GM19452 (cell line): ENCODE measurements around the gene REST.
"Not testable (repeated sequence)": the region's sequence is repeated elsewhere in the genome, so short reads cannot be mapped to it uniquely, and the experiment has no call there.

Source experiments
- ATAC-seq: cut with Tn5 transposase; IDR thresholded peaks from one replicate; pipeline ENCODE4 v1.9.1; 2021; ENCODE audit not compliant: unreplicated experiment

The REST gene

DNA sequence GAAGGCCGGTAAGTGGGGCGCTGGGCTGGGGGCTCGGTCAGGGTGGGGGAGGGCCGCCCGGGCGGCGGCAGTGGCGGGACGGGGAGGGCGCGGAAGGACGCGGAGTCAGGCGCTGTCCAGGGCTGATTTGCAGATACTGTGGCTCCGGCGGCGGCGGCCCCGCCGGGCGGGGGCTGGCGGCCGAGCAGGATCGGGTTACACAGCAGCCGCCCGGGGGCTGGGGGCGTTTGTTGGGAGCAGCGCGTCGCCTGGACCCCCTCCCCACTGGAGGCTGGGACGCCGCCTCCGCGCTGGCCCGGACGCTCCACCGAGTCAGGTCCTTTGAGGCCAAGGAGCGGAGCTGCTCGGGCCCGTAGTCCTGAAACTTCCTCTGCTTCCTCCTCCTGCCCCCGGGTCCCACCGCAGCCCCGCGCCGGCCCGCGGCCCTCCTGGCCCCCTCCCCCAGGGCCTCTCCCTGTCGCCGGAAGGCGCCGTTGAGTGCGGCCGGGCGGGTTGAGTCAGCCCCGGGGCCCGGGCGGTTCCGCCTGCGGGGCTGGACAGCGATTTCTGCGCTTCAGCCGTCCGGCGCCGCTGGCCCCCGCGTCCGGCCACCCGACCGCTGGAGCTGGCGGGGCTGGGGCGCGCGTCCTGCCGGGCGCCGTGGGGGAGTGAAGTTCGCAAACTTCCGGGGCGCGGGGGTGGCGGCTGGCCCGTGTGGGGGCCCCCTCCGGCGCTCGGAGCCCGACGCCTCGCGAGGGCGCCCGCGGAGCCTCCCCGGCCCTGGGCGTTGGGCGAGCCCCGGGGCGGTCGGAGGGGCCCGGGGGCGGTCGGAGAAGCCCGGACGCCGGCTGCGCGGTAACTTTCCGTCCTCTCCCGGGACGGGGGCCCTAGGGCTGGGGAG is 746 bp downstream of the REST start:
- ATAC-seq, result peak; percentile 58

DNA sequence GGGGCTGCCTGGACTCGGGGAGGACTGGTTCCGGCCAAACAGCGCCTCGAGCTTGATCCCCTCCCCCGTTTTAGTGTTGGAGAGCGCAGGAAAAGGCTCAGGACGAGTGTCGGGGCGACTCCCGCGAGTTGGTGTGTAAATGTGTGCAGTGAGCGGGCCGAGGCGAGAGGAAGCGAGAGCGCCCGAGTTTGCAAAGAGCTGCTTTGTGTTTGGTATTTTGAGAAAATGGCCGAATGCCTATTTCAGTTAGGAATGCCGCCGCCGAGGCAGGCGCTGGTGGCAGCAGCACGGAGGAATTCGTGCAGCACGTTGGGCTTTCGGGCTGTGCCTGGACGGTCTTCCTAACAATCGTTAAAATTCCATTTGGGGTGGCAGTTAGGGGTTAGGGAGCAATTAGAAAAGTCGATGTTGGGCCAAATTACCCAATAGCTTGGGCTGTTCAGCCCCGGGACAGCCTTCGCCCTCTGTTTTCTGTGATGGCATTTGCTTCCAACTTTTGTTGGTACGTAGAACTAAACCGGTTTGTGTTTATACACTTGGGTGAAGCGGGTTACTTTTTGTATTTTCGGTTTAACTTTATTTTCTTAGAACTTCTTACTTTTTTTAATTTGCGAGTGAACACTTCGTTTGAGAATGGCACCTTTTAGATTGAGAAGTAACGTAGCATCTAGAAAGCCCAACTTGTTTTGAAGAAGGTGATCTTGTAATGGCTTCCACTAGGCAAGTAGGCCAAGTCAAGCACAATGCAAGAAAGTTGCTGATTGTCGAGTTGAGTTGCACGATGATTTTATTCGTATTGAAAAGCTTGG is 1.6 kb downstream of the REST start:
- peak; percentile 32 for ATAC-seq

DNA sequence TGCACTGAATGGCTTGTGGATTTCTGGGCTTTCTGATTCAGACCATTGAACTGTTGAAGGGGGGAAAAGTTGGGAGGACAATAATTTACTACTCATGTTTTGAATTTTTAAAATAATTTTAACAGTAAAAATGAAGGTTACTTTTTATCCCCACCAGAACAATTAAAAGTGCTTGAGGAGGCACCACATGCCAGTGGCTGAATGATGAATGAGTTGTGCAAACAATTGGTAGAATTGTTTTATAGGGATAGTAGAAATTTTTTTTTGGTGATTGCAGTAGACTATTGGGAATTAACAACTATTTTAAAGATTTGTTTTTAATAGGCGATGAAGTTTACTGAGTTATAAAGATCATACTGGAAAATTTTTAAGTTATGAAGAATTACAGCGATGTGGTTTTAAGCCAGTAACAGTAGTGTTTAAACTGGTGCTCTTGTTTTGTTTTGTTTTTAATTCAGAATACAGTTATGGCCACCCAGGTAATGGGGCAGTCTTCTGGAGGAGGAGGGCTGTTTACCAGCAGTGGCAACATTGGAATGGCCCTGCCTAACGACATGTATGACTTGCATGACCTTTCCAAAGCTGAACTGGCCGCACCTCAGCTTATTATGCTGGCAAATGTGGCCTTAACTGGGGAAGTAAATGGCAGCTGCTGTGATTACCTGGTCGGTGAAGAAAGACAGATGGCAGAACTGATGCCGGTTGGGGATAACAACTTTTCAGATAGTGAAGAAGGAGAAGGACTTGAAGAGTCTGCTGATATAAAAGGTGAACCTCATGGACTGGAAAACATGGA is 2.7 kb downstream of the REST start:
- no peak for ATAC-seq

DNA sequence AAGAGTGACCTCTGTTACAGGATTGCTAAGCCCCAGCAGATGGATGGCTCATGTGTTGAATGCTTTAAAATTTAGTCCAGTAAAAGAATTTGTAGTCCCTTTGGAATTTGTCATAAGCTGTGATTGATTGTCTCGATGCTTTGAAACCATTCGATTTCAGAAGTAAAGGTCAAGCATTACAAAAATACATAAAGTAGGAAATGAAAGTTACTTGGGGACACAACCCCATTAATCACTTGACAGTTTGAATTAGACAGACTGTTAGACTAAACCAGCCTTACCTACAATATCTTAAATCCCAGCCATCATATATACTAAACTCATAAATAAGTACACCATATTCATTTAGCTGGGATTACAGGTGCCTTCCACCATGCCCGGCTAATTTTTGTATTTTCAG is 6.6 kb downstream of the REST start:
- no peak for ATAC-seq

DNA sequence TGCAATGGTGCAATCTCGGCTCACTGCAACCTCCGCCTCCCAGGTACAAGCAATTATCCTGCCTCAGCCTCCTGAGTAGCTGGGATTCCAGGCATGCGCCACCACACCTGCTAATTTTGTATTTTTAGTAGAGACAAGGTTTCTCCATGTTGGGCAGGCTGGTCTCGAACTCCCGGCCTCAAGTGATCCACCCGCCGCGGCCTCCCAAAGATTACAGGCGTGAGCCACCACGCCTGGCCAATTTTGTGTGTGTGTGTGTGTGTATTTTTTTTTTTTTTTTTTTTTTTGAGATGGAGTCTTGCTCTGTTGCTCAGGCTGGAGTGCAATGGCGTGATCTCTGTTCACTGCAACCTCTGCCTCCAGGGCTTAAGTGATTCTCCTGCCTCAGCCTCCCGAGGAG is 7.3 kb downstream of the REST start:
- not testable (repeated sequence) for ATAC-seq

DNA sequence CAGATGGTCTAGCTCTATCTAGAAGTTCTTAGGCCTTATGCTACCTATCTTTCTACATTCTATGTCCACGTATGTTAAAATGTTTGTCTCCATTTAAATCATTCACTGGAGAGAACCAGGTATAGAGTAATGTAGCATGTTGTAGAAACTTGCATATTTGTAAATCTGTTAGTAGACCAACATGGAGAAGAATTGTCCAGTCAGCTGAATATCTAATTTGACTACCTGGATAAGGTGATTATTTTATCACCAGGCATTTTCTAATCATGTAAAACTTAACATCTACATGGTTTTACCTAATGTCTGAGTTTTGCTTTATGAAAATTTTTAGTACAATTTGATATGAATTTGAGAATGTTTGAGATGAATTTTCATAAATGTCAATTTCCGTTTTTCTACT is 19.5 kb downstream of the REST start:
- ATAC-seq, result no peak

DNA sequence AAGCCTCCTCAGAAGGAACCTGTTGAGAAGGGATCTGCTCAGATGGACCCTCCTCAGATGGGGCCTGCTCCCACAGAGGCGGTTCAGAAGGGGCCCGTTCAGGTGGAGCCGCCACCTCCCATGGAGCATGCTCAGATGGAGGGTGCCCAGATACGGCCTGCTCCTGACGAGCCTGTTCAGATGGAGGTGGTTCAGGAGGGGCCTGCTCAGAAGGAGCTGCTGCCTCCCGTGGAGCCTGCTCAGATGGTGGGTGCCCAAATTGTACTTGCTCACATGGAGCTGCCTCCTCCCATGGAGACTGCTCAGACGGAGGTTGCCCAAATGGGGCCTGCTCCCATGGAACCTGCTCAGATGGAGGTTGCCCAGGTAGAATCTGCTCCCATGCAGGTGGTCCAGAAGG is 22.9 kb downstream of the REST start:
- no peak for ATAC-seq

DNA sequence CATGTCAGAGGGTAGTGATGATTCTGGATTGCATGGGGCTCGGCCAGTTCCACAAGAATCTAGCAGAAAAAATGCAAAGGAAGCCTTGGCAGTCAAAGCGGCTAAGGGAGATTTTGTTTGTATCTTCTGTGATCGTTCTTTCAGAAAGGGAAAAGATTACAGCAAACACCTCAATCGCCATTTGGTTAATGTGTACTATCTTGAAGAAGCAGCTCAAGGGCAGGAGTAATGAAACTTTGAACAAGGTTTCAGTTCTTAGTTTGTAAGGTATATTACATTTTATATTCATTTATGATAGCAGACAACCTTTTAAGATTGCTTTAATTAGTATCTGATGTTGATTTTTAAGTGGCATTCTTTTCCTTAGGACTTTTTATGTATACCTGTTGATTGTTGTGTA is 24.2 kb downstream of the REST start:
- no peak for ATAC-seq

DNA sequence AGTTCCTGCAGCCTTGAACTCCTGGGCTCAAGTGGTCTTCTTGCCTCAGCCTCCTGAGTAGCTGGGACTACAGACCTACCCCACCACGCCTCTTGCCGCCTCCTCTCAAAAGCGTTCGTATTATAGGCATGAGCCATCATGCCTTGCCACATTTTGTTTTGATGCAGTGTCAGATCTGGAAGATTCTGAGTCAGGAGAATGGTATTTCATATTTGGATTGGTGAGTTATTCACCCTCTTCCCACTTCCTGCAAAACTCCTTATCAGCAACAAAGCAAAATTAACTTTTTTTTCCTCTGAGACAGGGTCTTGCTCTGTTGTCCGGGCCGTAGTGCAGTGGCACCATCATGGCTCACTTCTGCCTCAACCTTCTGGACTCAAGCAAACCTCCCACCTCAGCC is 29.6 kb downstream of the REST start:
- ATAC-seq, result no peak

DNA sequence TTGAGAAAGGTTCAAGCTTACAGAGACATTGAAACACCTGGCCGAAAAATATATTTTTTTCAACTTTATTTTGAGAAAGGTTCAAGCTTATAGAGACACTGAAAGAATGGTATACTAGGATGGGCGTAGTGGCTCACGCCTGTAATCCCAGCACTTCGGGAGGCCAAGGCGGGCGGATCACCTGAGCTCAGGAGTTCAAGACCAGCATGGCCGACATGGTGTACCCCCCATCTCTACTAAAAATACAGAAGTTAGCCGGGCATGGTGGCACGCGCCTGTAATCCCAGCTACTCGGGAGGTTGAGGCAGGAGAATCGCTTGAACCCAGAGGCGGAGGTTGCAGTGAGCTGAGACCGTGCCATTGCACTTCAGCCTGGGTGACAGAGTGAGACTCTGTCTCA is 32.1 kb downstream of the REST start:
- not testable (repeated sequence) for ATAC-seq

DNA sequence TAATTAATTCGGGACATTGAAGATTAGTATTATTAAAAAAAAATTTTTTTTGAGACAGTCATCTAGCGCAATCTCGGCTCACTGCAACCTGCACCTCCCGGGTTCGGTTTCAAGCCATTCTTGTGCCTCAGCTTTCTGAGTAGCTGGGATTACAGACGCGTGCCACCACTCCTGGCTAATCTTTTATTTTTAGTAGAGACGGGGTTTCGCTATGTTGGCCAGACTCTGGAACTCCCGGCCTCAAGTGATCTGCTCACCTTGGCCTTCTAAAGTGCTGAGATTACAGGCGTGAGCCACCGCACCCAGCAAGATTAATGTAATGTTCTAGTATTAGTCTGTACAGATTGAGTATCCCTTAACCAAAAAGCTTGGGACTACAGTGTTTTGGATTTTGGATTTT is 32.7 kb downstream of the REST start:
- ATAC-seq, result no peak

DNA sequence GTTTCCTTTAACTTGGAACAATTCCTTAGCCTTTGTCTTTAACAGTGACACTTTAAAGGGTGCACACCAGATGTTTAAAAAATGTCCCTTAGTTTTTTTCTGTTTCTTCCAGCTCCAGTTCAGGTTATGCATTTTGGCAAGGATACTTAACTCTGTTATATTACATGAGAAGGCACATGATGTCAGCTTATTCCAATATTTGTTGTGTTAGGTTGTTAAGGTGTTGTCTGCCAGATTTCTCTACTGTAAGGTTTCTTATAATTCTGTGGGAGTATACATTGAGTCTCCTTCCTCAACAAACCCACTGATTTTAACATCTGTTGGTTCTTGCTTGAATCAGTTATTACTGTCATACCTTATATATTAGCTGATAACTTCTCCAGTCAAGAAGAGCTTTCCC is 33.3 kb downstream of the REST start:
- no peak for ATAC-seq

DNA sequence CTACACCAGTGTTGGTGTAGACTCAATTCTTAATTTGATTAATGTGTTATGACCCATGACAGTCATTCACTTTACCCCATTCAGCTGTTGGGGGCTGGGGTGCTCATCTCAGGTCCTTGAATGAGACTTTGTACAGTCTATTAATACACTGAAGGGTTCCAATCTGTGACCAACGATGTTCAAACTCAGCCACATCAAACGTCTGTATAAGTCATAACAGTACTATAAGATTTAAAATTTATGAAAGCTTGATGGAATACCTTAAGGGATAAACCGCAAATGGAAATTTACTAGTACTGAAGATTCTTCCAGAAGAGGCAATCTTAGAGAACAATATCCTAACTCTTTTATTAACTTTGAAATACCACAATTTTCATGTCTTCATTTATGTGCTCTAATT is 33.7 kb downstream of the REST start:
- no peak for ATAC-seq

DNA sequence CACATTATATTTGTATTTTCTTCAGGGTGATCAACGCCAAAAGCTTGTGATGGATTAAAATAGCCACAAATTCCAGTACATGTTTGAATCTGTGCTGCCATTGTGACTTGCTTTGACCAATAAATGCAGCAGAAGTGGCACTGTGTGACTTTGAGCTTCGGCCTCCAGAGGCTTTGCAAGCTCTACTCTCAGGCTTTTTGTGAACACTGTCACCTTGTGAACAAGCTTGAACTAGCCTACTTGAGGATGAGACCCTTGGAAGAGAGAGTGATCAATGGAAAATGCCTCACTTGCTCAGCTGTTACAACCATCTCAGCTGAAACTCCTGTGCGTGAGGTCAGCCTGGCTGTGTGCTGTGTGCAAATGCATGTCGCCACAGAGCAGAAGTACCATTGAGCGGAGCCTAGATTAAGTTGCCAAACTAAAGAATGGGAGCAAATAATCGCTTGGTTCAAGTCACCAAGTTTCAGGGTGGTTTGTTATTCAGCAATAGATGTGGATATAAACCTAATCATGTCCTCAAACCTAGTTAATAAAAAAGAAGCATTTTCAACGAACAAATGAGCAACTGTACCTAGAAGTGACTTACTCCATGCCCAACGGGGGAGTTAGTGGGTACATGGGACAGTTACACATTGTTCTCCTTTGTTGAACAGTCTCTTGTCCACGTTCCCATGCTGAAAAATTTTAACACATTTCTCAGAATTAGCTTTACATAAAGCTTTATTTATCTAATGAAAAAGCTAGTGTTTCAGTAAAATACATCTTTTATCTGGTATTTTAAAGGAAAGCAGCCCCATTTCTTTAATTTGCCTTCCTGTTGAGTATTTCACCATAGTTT is 46.2 kb downstream of the REST start:
- no peak for ATAC-seq

DNA sequence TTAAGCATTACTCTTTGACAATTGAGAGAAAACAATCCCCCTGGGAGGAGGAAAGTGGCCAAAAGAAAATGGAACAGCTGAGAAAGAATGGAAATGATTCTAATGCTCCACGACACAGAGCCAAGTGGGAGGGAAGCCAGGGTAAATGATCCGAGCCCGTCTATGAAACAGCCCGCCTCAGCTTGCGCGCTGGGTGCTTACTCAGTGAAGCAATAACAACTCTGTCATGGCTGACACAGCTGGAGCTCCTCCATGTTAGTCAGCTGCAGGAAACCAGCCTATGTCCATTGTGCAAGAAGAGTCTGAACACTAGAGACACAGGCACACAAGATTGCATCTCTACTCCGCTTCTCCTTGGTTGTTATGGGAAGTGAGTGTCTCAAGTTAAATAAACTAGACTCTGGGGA is 50.4 kb downstream of the REST start:
- no peak for ATAC-seq

DNA sequence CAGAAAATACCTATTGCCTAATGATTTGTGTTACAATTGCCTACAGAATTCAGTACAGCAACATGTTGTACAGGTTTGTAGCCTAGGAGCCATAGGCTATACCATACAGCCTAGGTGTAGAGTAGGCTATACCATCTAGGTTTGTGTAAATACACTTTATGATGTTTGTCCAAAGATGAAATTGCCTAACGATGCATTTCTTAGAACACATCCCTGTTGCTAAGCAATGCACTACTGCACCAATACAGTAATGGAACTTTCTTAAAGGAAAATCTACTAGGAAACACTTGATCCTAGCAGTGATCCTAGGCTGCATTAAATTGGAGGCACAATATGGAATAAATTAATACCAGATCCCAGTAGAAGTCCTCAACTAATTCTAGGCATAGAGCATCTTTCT is 51.4 kb downstream of the REST start:
- ATAC-seq, result no peak

DNA sequence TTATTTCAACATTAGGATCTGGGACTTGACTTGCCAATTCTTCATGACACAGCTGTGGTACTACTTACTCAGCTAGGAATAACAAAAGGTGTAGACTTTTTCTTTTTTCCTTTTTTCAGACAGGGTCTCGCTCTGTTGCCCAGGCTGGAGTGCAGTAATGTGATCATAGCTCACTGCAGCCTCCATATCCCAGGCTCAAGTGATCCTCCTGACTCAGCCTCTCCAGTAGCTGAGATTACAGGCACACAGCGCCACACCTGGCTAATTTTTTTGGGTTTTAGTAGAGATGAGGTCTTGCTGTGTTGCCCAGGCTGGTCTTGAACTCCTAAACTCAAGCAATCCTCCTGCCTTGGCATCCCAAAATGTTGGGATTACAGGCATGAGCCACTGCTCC is 53.4 kb downstream of the REST start:
- no peak for ATAC-seq

DNA sequence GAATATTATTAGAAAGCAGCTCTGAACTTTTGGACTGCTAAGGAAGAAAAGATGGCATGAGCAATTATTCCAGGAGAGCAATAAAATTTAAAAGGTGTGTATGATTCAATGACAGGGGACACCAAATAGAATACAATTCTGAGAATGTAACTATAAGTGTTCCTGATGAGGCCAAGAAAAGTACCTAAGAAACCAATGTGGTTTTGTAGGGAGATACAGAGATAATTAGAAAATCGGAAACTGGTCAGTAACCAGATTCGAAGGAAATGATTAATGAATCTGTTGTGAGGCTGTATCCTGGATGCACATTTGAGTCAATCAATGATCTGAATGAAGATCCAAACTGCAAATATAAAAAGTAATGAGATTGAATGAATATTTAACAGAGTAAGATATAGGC is 63.7 kb downstream of the REST start:
- ATAC-seq, result no peak

DNA sequence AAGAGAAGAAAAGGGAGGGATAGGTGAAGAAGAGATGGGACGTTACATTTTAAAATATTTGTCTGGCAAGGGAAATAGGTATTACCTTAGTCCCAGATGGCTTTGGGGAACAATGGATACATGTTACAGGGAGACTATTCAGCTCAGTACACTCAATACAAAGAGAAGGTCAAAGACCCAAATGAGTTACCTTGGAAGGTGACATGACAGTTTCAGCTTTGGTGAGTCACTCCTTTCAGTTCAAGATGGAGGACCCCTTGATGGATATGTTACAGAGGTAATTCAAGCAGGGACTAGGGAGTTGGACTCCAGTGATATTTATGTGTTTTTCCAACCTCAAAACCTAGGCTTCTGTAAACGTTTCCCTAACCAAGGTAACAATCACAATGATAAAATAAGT is 64.7 kb downstream of the REST start:
- ATAC-seq, result no peak

DNA sequence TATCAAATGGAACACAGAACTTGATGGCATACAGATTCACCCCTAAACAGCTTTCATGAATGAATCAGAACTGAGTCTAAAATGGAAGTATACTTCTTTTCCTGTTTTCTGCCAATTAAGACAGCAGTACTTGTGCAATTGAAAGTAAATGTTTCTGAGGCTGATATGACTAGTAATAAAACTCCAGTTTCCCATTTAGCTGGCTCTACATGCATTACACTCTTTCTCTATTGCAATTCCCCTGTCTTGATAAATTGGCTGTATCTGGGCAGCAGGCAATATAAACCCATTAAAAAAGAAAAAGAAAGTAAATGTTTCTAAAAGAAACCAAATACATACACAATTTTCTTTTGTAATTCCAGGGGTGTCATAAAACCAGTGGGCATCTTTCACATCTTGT is 65.1 kb downstream of the REST start:
- ATAC-seq, result no peak

DNA sequence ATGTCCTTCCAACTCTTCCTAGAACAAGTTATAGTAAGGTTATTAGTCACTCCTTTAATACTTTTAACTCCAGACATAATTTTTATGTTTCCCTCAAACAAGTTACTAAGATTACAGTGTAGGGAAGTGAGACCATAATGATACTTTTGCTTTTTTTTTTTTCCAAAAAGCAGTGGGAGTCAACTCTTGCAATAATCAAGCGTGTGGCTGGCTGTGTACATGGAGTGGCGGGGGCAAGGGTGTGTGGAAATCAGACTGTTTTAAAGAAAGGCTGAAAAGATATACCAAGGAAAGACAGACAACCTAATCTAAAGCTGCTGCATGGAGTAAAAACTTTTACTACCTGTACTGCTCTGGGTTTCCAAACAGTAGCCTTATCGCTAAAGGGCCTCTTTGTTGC is 65.6 kb downstream of the REST start:
- no peak for ATAC-seq
